Calu3 (cell line): ENCODE data around the gene BIRC2. TPM values are rescaled to one million over a fixed set of nuclear protein-coding genes. Genes with fewer than 3 reads are reported as not detected.
"Not testable (repeated sequence)": the region's sequence is repeated elsewhere in the genome, so short reads cannot be mapped to it uniquely, and the experiment has no call there.

Source experiments
- BruUV-seq: library from RNA; stranded (reverse); fragments of 400-500 nt; replicated peaks from 2 replicates; lab custom pipeline; 2021; lab: Mats Ljungman, UMichigan
- CTCF ChIA-PET: fragments of 300-600 bp; sonication (Branson Sonifier 250); formaldehyde crosslinking; loops from one replicate; lab custom pipeline; 2022; ENCODE audit warnings: antibody characterized with exemption; lab: Charles Lee
- DNase-seq: peaks from one replicate; pipeline ENCODE4 v3.0.0; 2022
- H3K27ac Mint-ChIP-seq: one replicate; pipeline ENCODE4 v1.8.0; 2022; ENCODE audit warnings: mixed read lengths; ENCODE audit not compliant: unreplicated experiment
- H3K27me3 Mint-ChIP-seq: one replicate; pipeline ENCODE4 v1.8.0; 2022; ENCODE audit warnings: mixed read lengths; ENCODE audit not compliant: unreplicated experiment
- H3K36me3 Mint-ChIP-seq: one replicate; pipeline ENCODE4 v1.8.0; 2022; ENCODE audit warnings: mild to moderate bottlenecking, moderate library complexity, mixed read lengths; ENCODE audit not compliant: insufficient read depth, unreplicated experiment
- H3K4me1 Mint-ChIP-seq: one replicate; pipeline ENCODE4 v1.8.0; 2022; ENCODE audit warnings: mild to moderate bottlenecking, low read depth, mixed read lengths; ENCODE audit not compliant: unreplicated experiment
- H3K4me3 Mint-ChIP-seq: one replicate; pipeline ENCODE4 v1.8.0; 2022; ENCODE audit warnings: mild to moderate bottlenecking, low read depth, moderate library complexity, mixed read lengths; ENCODE audit not compliant: unreplicated experiment
- H3K9me3 Mint-ChIP-seq: one replicate; pipeline ENCODE4 v1.8.0; 2022; ENCODE audit warnings: low read depth, mixed read lengths; ENCODE audit not compliant: unreplicated experiment
- CTCF ChIP-seq: fragments of 200-600 bp; IDR thresholded peaks from one replicate; pipeline ENCODE4 v1.8.0; 2022; ENCODE audit warnings: antibody characterized with exemption; ENCODE audit not compliant: unreplicated experiment
- intact Hi-C: fragments of 100-400 bp; cut with micrococcal nuclease; formaldehyde crosslinking; loops from one replicate; pipeline ENCODE4 v1.10.0; 2022; ENCODE audit not compliant: unreplicated experiment
- total RNA-seq: library from RNA; stranded (reverse); gene quantifications from 2 replicates; pipeline ENCODE4 v1.2.3, GENCODE V29; 2022

BIRC2 gene
- total RNA-seq, 1 experiment from 2014 or later: 32.6 TPM

GRCh38 chr11:102331341-102331740, 15.7 kb upstream of the BIRC2 start:
- no peak for DNase-seq
- H3K36me3 Mint-ChIP-seq: peaks cover 25% of the 10 kb centered on the region
- BruUV-seq: no TSS peak
- intact Hi-C loops: no loop called here
- no peak for TF ChIP-seq CTCF
- H3K9me3 Mint-ChIP-seq: no peaks in the 10 kb centered on the region
- H3K27me3 Mint-ChIP-seq: no peaks in the 10 kb centered on the region
- no peak overlapping the region for H3K27ac Mint-ChIP-seq
- H3K4me1 Mint-ChIP-seq: no peaks in the 10 kb centered on the region
- CTCF ChIA-PET: no interaction called here
- no peak overlapping the region for H3K4me3 Mint-ChIP-seq

DNA sequence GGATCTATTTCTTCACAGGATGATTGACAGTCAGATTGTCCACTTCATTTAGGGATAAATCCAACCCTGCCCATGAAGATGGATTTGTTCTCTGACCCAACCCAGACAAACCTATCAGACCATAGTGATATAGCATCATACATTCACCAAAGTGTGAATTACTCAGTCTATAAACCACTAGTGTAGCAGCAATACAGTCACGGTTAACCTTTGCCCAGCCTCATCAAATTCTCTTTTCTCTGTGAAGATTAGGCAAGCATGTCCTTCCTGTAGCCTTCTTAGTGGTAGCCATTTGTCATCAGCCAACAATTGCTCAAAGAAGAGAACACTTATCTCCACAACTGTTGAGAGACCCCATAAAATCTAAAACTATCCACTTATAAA, 14.4 kb upstream of the BIRC2 start:
- Mint-ChIP-seq H3K4me3 (no peak overlapping the region), H3K36me3 (peaks cover 20% of the 10 kb centered on the region), H3K4me1 (no peaks in the 10 kb centered on the region), H3K27ac (no peak overlapping the region), H3K27me3 (no peaks in the 10 kb centered on the region), H3K9me3 (no peaks in the 10 kb centered on the region)
- no peak for TF ChIP-seq CTCF
- CTCF ChIA-PET: no interaction called here
- no peak for DNase-seq
- intact Hi-C loops: no loop called here
- no TSS peak for BruUV-seq

DNA sequence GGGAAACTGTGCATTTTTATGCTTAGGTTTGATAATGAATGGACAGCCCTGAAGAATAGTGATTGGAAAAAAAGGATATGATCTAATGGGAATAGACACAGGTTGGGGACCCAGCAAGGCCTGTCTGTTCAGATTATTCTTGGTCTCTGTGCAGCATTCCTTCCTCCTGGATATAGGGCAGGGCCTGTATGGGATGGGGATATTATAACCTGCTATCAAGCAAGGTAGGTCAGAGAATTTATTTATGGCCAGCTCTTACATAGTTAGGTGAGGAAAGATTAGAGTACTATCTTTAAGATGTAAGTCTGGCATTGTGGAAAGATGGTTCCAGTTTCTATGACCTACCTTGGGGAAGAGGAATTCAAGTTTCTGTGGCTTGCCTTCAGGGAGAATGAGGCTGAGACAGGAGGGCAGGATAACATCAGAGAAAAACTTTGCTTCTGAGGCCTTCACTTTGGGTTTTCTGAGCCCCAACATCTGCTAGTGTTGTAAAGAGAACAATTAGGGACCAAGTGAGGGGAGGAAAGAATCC, 8.5 kb upstream of the BIRC2 start:
- intact Hi-C loops: no loop called here

GRCh38 chr11:102341311-102341710, 5.7 kb upstream of the BIRC2 start:
- H3K27me3 Mint-ChIP-seq, DNase-seq, BruUV-seq, H3K4me3 Mint-ChIP-seq, H3K9me3 Mint-ChIP-seq, H3K27ac Mint-ChIP-seq: not testable (repeated sequence)
- intact Hi-C loops: loop anchor here (2.0 to 10.0 kb wide), 3 partner anchors 153 to 325 kb away; no protein-coding TSS in a partner anchor
- CTCF ChIA-PET: interaction anchor here (0.8 to 2.1 kb wide), 7 partner anchors 35 to 325 kb away, joined by 3 to 11 read pairs (median 3); no protein-coding TSS in a partner anchor
- Mint-ChIP-seq H3K36me3 (peaks cover 24% of the 10 kb centered on the region), H3K4me1 (peaks cover 26% of the 10 kb centered on the region)

More for the DNA sequence above, 8.5 kb upstream of the BIRC2 start:
- CTCF ChIA-PET: no interaction called here
- TF ChIP-seq CTCF: no peak
- H3K27ac Mint-ChIP-seq: no peak overlapping the region
- H3K4me1 Mint-ChIP-seq: peaks cover 18% of the 10 kb centered on the region
- BruUV-seq: no TSS peak
- no peak overlapping the region for H3K4me3 Mint-ChIP-seq
- H3K27me3 Mint-ChIP-seq: no peaks in the 10 kb centered on the region
- H3K9me3 Mint-ChIP-seq: no peaks in the 10 kb centered on the region
- peaks cover 18% of the 10 kb centered on the region for H3K36me3 Mint-ChIP-seq
- DNase-seq: no peak

DNA sequence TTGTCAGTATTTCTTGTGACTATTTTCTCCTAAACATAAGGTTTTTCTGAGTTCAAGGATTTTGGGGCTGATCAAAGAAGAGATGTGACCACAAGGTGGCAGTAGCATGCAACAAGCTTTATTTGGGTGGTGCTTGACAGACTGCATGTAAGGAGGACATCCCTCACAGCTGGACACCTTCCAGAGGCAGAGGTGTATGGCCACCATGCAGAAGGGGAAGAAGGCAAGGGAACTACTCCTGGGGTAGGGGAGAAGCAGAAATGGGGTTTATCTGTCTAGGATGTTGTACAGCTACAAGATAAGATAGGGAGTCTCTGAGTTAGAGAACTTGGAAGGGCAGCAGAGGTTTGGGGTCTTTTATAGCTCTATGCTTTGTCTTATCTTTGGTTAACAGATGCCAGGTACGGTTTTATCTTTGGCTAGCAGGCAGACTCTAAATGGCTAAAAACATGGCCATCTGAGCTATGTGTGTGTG, 5.1 kb upstream of the BIRC2 start:
- no TSS peak for BruUV-seq
- intact Hi-C loops: loop anchor here (2.0 to 10.0 kb wide), 3 partner anchors 153 to 325 kb away; no protein-coding TSS in a partner anchor
- TF ChIP-seq CTCF: peak; percentile 54
- Mint-ChIP-seq H3K9me3 (no peaks in the 10 kb centered on the region), H3K4me3 (no peak overlapping the region), H3K36me3 (peaks cover 30% of the 10 kb centered on the region), H3K27ac (peak overlapping the region; percentile 15), H3K27me3 (no peaks in the 10 kb centered on the region), H3K4me1 (peaks cover 27% of the 10 kb centered on the region)
- DNase-seq: peak; percentile 65
- CTCF ChIA-PET: interaction anchor here (0.6 to 2.1 kb wide), 9 partner anchors 36 to 334 kb away, joined by 3 to 11 read pairs (median 3); no protein-coding TSS in a partner anchor
